Activated T-cell treated with anti-CD3 and anti-CD28 coated beads for 4 hours (primary cell): ENCODE data around the gene ALG1.
"Not testable (repeated sequence)": the region's sequence is repeated elsewhere in the genome, so short reads cannot be mapped to it uniquely, and the experiment has no call there.

ENCODE experiments used
- DNase-seq: peaks from one replicate; pipeline ENCODE4 v3.0.0-alpha.2; 2020

ALG1 gene

DNA sequence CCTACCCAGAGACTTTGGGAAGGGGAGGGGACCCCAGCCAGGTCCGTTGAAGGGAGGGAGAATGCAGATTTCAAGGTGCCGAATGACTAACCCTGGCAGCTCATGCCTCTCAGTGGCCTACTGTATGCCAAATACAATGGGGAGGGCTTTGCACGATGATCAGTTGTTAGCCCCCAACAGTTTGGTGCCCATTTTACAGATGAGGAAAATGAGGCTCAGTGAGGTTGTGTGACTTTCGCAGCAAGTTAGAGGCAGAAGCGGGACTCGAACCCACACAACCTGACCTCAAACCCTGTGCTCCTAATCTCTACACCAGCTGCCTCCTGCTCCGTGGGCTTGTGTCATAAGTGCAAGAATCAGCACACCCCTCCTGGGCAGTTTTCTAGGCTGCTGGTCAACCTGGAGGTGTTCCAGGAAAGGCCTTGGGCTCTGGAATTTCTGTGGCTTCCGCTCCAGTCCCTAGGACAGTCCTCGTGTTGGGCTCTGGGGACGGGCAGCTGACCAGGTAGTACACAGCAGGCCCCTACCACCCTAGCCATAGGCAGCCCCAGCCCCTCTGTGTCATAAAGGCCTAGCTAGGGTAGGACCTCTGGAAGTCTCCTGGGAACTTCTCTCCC is 26.0 kb upstream of the ALG1 start:
- DNase-seq = no peak

DNA sequence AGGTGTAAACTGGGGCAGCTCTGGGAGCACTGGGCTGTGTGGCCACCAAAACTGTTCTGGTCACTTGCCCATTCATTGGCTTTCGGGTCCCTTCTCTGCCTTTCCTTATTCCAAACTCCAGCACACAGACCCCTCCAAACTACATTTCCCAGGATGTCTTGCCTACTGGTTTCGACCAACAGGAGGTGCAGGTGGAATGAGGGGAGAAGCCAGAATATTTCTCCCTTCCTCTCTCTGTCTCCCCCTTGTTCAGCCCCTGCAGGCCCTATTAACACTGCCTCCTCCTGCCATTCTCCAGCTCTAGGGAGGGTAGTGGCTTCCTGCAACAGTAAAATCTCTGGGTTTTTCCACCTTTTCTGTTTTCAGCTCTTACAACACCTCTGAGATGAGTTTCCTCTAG is 24.7 kb upstream of the ALG1 start:
- DNase-seq = no peak

DNA sequence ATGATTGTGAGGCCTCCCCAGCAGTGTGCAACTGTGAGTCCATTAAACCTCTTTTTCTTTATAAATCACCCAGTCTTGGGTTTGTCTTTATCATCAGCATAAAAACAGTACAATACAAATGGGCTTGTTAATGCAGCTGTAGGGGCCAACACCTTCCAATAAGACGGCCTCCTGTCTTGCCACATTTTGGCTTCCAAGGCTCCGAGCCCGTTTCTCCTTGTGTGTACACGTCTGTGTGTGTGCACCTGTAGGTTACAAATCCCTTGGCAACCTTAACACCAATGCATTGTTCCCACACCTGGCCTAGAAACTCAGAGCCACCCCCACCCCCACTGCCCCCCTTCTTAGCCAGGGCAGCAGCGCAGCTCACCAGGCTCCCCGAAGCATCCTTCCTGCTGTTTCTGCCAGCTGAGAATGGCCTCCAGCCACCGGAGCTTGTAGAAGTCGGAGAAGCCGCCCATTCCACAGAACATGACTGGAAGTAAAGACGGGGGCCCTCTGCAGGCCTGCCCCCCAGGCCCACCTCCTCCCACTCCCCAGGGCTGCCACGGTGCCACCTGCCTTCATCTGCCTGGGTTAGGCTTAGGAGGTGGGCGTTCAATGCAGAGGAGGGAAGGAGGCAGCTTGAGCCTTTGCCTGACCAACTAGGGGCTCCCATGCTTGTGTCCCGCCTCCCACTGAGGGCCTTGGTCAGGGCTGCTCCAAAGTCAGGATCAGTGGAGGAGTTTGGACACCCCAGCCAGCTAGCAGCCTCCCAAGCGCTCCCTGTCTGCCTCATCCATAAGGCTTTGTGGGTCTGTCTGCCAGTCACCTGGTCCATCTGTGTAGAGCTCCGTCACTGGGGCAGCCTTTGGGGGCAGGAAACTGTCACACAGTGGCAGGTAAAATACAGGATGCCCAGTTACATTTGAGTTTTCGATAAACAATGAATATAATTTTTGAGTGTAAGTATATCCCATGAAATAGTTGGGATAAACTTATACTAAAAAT is 16.5 kb upstream of the ALG1 start:
- no peak for DNase-seq

DNA sequence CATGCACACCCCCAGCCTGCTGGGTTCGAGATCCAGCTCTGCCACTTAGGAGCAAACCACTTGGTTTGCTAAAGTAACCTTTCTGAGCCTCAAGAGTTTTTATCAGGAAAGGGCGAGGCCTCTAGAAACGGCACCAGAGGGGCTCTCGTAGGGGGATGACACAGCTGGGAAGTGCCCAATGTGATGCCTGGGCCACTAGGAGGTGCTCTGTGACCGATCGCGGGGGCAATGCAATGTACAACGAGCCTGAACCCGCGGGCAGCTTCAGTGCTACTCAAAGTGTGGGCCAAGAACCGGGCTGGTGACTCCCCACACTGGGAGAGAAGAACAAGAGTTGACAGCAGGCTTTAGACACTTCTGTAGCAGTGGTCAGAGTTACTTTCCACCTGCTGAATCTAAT is 15.3 kb upstream of the ALG1 start:
- peak; percentile 32 for DNase-seq

DNA sequence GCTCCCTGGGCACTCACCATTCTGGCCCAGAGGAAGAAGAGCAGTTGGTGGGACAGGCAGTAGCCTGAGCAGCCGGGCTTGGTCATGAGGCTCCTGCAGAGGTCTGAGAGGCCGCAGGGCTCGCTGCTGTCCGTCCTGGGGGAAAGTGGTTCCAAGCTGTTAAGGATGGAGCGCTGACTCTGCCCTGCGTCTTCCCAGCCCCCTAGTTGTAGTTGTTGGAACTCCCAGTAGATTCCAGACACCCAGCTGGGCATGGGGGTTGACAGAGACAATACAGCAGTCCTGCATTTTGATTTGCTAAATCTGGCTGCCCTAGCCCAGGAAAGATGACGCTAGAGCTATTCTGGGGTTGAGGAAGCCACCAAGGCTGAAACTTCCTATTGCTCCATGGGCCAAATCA is 13.2 kb upstream of the ALG1 start:
- DNase-seq = no peak

DNA sequence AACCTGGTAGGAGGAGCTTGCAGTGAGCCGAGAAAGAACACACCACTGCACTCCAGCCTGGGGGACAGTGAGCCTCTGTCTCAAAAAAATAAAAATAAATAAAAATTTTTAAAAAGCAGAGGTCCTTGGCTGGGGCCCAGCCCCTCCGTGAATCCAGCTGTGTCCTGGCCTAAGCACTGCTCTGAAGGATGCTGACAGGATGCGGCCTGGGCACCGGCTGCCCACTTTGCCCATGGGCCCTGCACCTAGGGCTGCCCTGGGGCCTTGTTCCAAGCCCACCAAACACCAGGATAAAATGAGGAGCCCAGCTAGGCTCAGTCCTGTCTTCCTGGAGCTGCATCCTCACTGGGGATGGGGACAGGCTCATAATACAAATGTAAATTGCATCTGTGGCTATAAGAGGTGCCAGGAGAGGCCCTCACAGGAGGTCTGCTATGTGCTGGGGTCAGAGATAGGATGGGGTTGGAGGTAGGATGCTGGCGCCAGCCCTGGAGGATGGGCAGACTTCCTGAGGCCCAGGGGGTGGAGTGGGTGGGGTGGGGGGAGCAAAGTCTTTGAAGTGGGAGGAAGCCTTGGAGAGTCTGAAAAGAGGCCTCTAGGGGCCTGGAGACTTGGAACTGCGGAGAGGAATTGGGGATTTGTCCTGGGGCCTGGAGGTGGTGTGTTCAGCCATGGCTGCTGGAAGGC is 12.1 kb upstream of the ALG1 start:
- DNase-seq = no peak

DNA sequence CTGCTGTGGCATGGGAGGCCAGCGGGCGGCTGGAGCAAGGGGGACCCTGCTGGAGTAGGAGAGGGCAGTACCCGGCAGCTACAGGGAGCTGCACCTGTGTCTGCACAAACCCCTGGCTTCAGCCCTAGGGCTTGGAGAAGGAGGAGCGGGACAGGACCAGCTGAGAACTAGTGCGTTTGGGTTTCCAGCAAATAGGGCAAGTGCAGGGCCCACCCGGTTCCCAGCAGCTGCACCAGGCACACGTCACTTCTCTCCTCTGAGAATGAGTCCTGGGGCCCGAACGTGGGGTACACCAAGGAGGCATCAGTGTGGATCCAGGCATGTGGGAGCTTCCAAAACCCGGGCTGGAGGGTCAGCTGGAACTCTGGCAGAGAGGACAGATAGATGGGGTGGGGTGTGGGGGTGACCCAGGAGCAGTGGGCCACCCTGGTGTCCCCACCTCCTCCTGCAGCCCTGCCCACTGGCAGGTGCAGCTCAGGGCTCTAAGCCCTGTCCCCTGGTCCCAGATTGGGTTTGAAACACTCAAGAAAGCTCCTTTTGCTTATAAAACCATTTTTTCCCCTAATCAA is 11.5 kb upstream of the ALG1 start:
- DNase-seq = no peak

DNA sequence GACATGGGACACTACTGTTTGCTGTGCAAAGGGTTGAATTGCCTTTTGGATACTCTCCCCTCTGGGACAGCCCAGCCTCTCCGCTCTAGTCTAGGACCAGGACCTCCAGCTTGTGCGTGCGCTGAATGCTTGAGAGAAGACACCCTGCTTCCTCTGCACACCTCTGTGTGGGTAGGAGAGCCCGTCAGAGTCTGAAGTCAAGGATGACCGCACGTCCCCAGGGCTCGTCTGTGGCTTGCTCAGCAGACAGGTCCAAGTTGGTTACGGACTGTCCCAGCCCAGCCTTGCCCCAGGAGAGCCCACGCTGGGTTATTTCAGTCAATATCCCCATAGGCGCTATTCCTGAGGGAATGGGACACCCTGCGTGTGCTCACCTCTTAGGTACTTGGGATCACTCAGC is 9.6 kb upstream of the ALG1 start:
- no peak for DNase-seq

DNA sequence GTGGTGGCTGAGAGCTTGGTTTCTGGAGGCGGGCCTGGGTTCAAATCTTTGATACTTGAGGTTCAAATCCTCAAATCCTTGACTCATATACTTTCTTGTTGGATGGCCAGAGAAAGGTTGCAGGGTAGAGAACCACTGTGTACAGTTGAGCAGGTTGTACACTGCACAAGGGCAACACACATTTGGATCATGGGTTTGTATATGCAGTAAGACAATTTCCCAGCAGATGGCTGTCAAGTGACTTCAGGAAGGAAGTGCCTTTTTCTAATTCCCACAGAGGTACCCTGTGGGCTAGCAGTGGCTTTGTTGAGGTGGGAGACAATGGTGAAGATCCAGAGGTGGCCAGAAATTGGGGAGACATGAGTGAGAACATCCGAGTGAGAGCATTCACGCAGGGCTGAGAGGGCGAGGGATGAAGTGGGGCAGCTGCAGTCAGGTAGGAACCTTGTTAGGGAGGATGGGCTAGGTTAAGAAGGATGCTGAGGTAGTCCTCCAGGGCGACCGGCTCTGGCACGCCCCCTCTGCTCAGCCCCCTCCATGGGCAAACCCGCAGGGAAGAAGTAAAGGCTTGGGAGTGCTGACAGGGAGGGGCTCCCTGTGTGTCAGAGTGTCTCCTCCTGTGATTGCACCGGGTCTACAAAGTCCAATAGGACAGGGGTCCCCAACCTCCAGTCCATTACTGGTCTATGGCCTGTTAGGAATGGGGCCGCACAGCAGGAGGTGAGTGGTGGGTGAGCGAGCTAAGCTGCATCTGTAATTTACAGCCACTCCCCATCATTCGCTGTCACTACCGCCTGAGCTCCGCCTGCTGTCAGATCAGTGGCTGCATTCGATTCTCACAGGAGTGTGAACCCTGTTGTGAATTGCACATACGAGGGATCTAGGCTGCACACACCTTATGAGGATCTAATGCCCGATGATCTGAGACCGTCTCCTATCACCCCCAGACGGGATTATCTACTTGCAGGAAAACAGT is 8.6 kb upstream of the ALG1 start:
- no peak for DNase-seq

DNA sequence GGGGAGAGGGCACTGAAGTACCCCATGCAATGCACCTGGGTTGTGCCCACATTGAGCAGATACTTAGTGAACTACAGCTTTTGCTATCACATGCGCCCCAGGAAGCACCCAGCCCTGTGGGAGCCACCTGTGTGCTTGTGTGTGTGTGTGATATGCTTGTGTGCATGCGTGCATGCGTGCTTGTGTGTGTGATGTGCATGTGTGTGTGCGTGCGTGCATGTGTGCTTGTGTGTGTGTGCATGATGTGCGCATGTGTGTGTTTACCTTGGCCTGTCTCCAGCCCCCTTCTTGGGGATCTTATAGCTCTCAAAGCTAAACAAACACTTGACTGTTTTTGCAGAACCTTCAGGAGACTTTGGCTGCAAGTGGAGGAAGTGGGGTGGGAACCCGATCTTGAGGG is 6.7 kb upstream of the ALG1 start:
- no peak for DNase-seq

DNA sequence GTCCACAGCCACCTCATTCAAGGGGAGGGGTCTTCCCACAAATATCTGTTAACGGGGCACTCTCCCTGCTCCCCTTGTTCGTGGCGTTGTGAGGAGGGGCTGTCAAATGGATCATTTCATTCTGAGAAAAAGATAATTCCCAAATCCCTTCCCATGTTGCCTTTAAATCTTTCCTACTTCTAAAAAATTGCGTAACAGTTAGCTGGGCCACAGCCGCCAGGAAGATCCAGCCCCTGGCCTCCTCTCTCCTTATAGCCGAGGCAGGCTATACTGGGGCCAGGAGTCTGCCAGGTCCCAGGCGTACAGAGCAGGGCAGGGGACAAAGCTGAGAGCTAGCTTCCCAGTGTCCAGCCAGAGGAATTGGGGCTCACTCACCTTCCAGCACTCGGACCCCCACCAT is 6.3 kb upstream of the ALG1 start:
- no peak for DNase-seq

DNA sequence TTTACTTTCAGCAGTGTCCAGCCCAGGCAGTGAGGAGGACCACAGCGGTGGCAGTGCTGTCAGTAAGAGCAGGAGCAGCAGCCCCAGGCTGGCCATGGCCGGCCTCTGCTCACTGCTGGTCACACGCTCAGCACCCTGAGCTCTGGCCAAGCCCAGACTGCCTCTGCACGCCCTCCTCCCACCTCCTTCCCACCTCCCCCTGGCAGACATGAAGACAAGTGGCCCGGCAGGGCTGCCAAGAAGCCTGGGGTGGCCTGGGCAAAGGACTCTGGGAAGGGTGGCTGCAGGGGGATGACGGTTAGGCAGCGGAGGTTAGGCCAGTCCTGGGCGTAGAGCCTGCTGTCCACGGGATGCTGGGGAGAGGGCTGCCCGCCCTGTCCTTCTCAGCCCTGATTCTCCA is 5.8 kb upstream of the ALG1 start, which contains the start of gene C16orf89:
C16orf89 (minus strand) TSS at position 144 of the 400 bp plus-strand sequence; CDS start at position 96, 48 bp downstream.
- DNase-seq = no peak

DNA sequence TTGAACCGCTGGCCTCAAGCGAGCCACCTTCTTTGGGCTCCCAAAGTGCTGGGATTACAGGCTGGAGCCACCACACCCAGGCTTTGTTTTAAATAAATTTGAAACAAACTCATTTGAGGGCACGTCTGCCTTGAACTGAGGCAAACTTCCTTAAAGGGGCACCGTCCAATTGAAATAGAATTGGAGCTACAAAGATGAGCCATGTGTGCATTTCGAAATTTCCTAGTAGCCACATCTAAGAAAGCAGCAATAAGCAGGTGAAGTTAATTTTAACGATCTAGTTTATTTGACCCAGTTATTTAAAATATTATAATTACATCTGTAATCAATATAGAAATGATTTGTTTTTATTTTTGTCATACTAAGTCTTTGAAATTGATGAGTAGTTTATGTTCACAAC is 5.1 kb upstream of the ALG1 start:
- DNase-seq = no peak

DNA sequence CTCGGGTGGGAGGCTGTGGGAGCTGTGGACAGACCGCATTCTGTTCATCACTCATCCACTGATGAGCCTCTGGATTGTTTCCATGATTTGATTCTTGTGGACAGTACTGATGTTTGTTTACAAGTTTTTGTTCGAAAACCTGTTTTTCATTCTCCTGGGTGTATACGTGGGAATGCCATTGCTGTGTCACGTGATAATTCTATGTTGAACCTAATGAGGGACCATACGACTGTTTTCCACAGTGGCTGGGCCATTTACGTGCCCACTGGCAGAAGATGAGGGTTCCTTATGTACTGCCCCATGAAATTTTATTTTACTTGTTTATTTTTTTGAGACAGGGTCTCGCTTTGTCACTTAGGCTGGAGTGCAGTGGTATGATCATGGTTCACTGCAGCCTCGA is 2.6 kb upstream of the ALG1 start:
- DNase-seq = no peak

DNA sequence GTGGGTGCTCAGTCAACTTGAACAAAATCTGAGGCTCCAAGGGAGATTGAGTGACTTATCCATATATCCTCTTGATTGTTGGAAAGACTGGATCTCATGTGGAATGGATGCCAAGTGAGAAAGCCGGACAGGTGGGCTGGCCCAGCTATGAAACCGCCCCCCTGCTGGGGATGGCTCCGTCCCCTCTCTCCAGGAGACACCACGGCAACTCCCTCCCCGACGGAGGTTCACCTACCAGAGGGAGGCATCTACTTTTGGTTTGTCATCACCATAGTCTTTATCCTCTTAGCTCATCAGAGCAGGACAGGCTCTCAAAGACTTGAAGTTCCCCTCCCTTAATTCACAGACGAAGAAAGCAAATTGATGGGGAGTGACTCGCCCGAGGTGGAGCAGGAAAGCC is 1.8 kb upstream of the ALG1 start:
- DNase-seq = no peak

DNA sequence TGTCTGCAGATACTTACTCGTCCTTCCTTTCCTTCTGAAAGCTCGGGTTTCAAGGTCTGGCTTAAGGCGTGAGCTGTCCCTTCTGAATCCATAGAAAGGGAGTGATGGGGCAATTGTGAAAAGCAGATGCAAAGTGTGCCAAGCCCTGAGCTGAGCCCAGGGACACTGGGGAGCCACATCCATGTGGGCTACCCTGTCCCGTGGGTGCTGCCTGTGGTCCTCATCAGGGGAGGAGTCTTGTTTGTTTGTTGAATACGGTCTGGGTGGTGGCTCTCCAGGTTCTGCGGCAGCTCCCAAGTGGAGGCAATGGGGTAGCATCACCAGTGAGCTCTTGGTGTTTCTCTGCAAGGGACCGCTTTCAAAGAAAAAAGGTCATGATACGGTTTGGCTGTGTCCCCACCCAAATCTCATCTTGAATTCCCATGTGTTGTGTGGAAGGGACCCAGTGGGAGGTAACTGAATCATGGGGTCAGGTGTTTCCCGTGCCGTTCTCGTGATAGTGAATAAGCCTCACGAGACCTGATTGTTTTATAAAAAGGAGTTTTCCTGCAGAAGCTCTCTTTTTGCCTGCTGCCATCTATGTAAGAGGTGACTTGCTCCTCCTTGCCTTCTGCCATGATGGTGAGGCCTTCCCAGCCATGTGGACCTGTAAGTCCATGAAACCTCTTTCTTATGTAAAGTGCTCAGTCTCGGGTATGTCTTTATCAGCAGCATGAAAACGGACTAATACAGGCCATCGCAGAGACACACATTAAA is 1.0 kb upstream of the ALG1 start:
- no peak for DNase-seq

DNA sequence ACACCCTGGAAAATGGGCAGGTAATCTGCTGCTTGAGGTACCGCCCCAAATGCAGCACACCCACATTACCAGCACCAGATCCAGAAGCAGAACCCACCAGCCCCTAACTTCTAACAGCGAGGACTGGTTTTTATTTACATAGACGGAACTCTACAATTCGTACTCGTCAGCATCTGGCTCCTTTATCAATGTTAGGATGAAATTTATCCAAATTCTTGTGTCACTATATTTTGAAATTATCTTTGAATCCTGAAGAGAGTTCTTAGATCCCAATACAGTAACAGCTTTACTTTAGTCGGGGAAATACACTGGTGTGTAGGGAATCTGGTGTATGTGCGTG is 332 bp upstream of the ALG1 start:
- DNase-seq = no peak

DNA sequence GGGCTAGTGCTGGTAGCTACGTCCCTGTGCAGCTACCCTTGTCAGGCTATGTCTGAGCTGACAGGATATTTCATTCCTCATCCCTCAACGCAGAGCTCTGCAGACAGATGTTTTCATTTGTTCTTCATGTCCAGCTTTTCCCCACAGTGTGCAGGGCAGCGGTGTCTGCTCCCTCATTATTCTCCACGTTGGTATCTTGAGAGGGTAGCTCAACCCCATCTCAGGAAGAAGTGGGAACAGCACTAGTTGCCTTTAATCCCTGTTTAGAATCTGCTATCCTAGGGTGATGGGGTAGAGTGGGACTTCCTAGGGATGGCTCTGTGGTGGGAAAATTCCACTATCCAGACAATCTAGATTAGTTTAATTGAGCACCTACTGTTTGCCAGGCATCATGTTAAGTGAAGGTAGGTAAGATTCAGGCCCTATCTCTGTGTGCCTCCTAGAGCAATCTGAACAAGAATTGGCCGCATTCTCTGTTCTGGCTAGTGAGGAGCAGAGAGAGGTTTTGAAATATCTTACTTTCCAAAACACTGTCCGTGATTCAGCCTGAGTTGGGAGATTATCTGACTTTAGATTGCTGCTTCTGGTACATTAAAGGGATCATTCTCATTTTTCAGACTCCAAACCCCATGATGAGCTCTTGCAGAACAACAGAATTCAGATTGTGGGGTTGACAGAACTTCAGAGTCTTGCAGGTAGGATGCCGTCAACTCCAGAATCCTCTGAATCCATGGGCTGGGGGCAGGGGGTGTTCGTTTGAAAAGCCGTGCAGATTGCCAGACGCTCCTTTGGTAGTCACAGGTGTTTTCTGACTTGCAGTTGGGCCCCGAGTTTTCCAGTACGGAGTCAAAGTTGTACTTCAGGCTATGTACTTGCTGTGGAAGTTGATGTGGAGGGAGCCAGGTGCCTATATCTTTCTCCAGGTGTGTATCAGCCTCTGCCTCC is 963 bp downstream of the ALG1 start:
- no peak for DNase-seq

DNA sequence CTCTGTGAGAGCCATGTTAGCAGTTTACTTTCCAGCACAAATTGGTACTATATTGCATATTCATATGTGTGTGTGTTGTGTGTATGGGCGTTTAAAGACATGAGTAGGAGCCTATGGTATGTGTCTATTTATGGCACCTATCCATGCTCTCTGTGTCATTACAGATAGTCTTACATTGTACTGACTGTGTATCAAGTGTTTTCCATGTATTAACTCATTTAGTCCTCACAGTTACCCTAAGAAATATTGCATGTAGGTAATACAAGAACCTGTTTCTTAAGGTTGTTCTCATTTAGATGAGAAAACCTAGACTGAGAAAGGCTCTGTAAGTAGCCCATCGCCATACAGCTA is 1.6 kb downstream of the ALG1 start:
- no peak for DNase-seq

DNA sequence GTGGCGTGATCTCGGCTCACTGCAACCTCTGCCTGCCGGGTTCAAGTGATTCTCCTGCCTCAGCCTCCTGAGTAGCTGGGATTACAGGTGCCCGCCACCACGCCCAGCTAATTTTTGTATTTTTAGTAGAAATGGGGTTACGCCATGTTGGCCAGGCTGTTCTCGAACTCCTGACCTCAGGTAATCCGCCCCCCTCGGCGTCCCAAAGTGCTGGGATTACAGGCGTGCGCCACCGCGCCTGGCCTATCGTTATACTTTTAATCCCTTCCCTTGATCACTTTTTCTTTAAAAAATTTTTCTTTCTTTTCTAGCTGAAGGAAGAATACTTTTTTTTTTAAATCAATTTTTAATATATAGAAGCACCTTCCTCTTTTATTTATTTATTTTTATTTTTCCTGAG is 2.1 kb downstream of the ALG1 start:
- DNase-seq = not testable (repeated sequence)
